ENCODE measurements around the gene PRR30.
"Not testable (repeated sequence)": the region's sequence is repeated elsewhere in the genome, so short reads cannot be mapped to it uniquely, and the experiment has no call there.

Gene PRR30

GRCh38 chr2:27127883-27128667 lies 11.1 kb downstream of the PRR30 start:
- no peak for DNase-seq

GRCh38 chr2:27126252-27126710 lies 12.9 kb downstream of the PRR30 start:
- no peak for DNase-seq

- DNase-seq: no peak
Observed at GRCh38 chr2:27125104-27125503, 14.1 kb downstream of the PRR30 start.

- peak; percentile 86 for DNase-seq
Observed at GRCh38 chr2:27123302-27124150, 15.7 kb downstream of the PRR30 start, which contains the start of gene ABHD1. Gene ABHD1, plus strand, starts transcription at chr2:27123815. Its CDS starts 134 bp downstream, at chr2:27123949.

- DNase-seq: no peak
Observed at GRCh38 chr2:27122791-27123190, 16.4 kb downstream of the PRR30 start.

GRCh38 chr2:27121906-27122305 lies 17.3 kb downstream of the PRR30 start:
- DNase-seq: no peak

GRCh38 chr2:27119330-27119670 lies 19.9 kb downstream of the PRR30 start:
- not testable (repeated sequence) for DNase-seq

GRCh38 chr2:27118525-27119329 lies 20.5 kb downstream of the PRR30 start, which contains the start of gene CGREF1:
Gene CGREF1, minus strand, starts transcription at chr2:27119128. Its CDS starts 14,762 bp downstream, at chr2:27104366.
- DNase-seq: peak; percentile 71

- no peak for DNase-seq
Observed at GRCh38 chr2:27117995-27118524, 21.1 kb downstream of the PRR30 start.

- DNase-seq: no peak
Observed at GRCh38 chr2:27115519-27115918, 23.7 kb downstream of the PRR30 start.

- not testable (repeated sequence) for DNase-seq
Observed at GRCh38 chr2:27111392-27112078, 27.7 kb downstream of the PRR30 start.

- not testable (repeated sequence) for DNase-seq
Observed at GRCh38 chr2:27110603-27111352, 28.4 kb downstream of the PRR30 start.

- no peak for DNase-seq
Observed at GRCh38 chr2:27109083-27109482, 30.1 kb downstream of the PRR30 start.

GRCh38 chr2:27108221-27108620 lies 31.0 kb downstream of the PRR30 start:
- no peak for DNase-seq

GRCh38 chr2:27105981-27106380 lies 33.2 kb downstream of the PRR30 start:
- DNase-seq: no peak

GRCh38 chr2:27102329-27102728 lies 36.9 kb downstream of the PRR30 start:
- DNase-seq: no peak

- no peak for DNase-seq
Observed at GRCh38 chr2:27100036-27100435, 39.2 kb downstream of the PRR30 start.

- DNase-seq: no peak
Observed at GRCh38 chr2:27099334-27099955, 39.8 kb downstream of the PRR30 start.

GRCh38 chr2:27097341-27097740 lies 41.9 kb downstream of the PRR30 start:
- DNase-seq: no peak

- no peak for DNase-seq
Observed at GRCh38 chr2:27096748-27097297, 42.4 kb downstream of the PRR30 start.

Measured in activated CD8-positive, alpha-beta memory T cell treated with anti-CD3 and anti-CD28 coated beads for 24 hours (primary cell).